OCI-M1 (cell line): Measurements from ENCODE around the gene CLDN34.

ENCODE experiments used
- DNase-seq: peaks from one replicate; lab custom pipeline; 2025; lab: John Stamatoyannopoulos, UW

Gene CLDN34

DNA sequence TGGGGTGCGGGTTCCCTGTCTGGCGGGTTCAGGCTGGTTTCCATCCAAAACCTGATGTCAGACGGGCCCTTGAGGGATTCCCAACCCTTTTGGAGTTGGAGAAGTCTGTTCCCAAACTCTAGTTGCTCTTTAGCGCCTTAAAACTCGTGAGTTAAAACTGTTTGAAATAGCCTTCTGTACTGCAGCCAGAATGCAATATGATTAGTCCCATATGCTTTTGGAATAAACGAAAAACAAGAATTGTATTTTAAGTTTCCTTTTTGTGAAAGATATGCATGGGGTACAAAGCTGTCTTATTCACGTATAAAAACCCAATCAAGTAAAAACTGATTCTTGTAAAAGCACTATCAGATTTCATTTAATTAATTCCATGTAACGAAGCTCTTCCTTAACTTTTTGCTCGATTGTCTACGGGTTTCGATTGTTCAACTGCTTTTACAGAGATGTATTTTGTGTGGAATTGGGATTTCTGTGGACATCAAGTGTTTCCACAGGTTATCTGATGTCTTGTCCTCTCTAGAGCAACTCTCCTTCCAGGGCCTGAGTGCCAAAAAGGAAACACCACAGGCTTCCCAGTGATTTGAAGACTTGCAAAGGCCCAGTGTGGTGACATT lies 49.5 kb downstream of the CLDN34 start:
- DNase-seq, result no peak

DNA sequence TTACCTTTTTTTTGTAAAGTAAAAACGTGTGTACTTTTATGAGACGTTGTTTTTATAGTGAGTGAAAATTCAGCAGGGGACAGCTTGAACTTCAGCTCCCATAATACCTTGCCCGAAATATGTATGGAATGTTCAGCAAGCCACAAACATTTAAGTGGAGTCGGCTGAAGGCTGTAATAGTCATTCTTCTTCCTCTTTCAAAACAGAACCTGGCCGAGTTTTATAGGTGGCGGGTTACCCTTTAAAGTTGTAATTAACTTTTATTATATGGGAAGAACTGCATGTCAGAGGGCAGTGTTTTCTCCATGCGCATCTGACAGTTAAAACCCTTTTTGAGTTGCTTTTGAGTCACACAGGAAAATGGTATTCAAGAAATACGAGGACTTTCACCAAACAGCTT lies 50.7 kb downstream of the CLDN34 start:
- no peak for DNase-seq
